ENCODE results near the gene UBL3. TPM values are rescaled to one million over a fixed set of nuclear protein-coding genes. Genes with fewer than 3 reads are reported as not detected.

Gene UBL3
- polyA plus RNA-seq, 1 of the 3 experiments (the other 2 are of a cell fraction) = 5.8 TPM

- Histone ChIP-seq H3K4me2 (no peak overlapping the region), H3K4me3 (ENCODE audit: low read depth in 2 of 2, low read length in 1 of 2) (no peak overlapping the region), H4K20me1 (ENCODE audit: insufficient read depth) (peaks cover 6% of the 10 kb centered on the region; the same call in 1 of the 2 replicates), H3K36me3 (replicated peaks in 1 of 2; ENCODE audit: control insufficient read depth in 1 of 2, insufficient read depth in 2 of 2, low read length in 1 of 2) (no peaks in the 10 kb centered on the region), H3K27me3 (ENCODE audit: insufficient read depth) (no peaks in the 10 kb centered on the region), H3K9me2 (no peaks in the 10 kb centered on the region), H3K9ac (no peak overlapping the region), H3K4me1 (ENCODE audit: control insufficient read depth in 1 of 2, insufficient read depth in 2 of 2, low read depth in 1 of 2, low read length in 1 of 2) (peaks cover 7 to 24% of the 10 kb centered on the region in 2 experiments; a peak in 2 of 4 replicates), H3K27ac (ENCODE audit: low read depth in 2 of 2, low read length in 1 of 2) (no peak overlapping the region), H2AFZ (ENCODE audit: low read depth) (no peak overlapping the region), H3K79me2 (ENCODE audit: insufficient read depth) (peaks cover 86% of the 10 kb centered on the region), H3K9me3 (no peaks in the 10 kb centered on the region), H3F3A (replicated peaks; ENCODE audit: insufficient read depth) (peaks cover 15% of the 10 kb centered on the region)
- TF ChIP-seq RAD21 (IDR thresholded peaks at IDR 0.05; ENCODE audit: low read length) (peak; percentile 44), EP300 (IDR thresholded peaks at IDR 0.05; ENCODE audit: borderline replicate concordance in 1 of 2, low read depth in 1 of 2, low read length in 1 of 2) (no peak), YY1 (IDR thresholded peaks at IDR 0.05; ENCODE audit: low read depth) (no peak), IRF3 (IDR thresholded peaks at IDR 0.05; ENCODE audit: low read depth, low read length) (no peak), CTCF (IDR thresholded peaks at IDR 0.05) (peak; percentile 67), SMC3 (IDR thresholded peaks at IDR 0.05; ENCODE audit: low read depth, low read length) (peak; percentile 29; the same call in 1 of the 2 replicates), REST (IDR thresholded peaks at IDR 0.05; ENCODE audit: low read depth, low read length) (no peak)
- no peak for DNase-seq
- ChIA-PET POLR2A (no interaction called here), CTCF (interaction anchor here (0.7 to 14.5 kb wide), 14 partner anchors 11 to 411 kb away, joined by 3 to 193 read pairs (median 4); no protein-coding TSS in a partner anchor)
- 73% methylated on average over 2 of the region's 2 CpGs for WGBS (ENCODE audit: low lambda C conversion rate)
Measured at GRCh38 chr13:29845440-29846056, 4.9 kb downstream of the UBL3 start.

- H3K4me2 ChIP-seq = no peak overlapping the region
- no peak overlapping the region for H3K4me3 ChIP-seq (ENCODE audit: low read depth in 2 of 2, low read length in 1 of 2)
- no peak for TF ChIP-seq JUND (IDR thresholded peaks at IDR 0.05)
- TF ChIP-seq FOXM1 (IDR thresholded peaks at IDR 0.05; ENCODE audit: low read depth) = no peak
- TF ChIP-seq MEF2A (IDR thresholded peaks at IDR 0.05; ENCODE audit: borderline replicate concordance, low read depth) = no peak
- TF ChIP-seq ELF1 (IDR thresholded peaks at IDR 0.05) = no peak
- H3K27me3 ChIP-seq (ENCODE audit: insufficient read depth) = no peaks in the 10 kb centered on the region
- H2AFZ ChIP-seq (ENCODE audit: low read depth) = no peak overlapping the region
- no peaks in the 10 kb centered on the region for H3K9me2 ChIP-seq
- H3K9ac ChIP-seq = no peak overlapping the region
- ChIA-PET CTCF (interaction anchor here (0.8 to 14.5 kb wide), 7 partner anchors 9 to 348 kb away, joined by 3 to 193 read pairs (median 5); no protein-coding TSS in a partner anchor), POLR2A (no interaction called here)
- H3K4me1 ChIP-seq (ENCODE audit: control insufficient read depth in 1 of 2, insufficient read depth in 2 of 2, low read depth in 1 of 2, low read length in 1 of 2) = peaks cover 7 to 24% of the 10 kb centered on the region in 2 experiments; a peak in 2 of 4 replicates
- peaks cover 18% of the 10 kb centered on the region for H3F3A ChIP-seq (replicated peaks; ENCODE audit: insufficient read depth)
- no peaks in the 10 kb centered on the region for H3K9me3 ChIP-seq
- peaks cover 6% of the 10 kb centered on the region; the same call in 1 of the 2 replicates for H4K20me1 ChIP-seq (ENCODE audit: insufficient read depth)
- no peak for DNase-seq
- 54% methylated on average over 1 of the region's 1 CpG for WGBS (ENCODE audit: low lambda C conversion rate)
- no peak overlapping the region for H3K27ac ChIP-seq (ENCODE audit: low read depth in 2 of 2, low read length in 1 of 2)
- peaks cover 91% of the 10 kb centered on the region for H3K79me2 ChIP-seq (ENCODE audit: insufficient read depth)
- H3K36me3 ChIP-seq (replicated peaks in 1 of 2; ENCODE audit: control insufficient read depth in 1 of 2, insufficient read depth in 2 of 2, low read length in 1 of 2) = no peaks in the 10 kb centered on the region
Measured at GRCh38 chr13:29844441-29844840, 6.0 kb downstream of the UBL3 start.

All from SK-N-SH (cell line).